C4-2B (cell line): ENCODE measurements around the gene RAD21L1.

Experiments used
- CTCF ChIP-seq: fragments of 450-650 bp; conservative IDR thresholded peaks from 2 replicates; pipeline ENCODE4 v1.5.1; 2017; ENCODE audit warnings: mild to moderate bottlenecking
- ZFX ChIP-seq: fragments of 450-650 bp; IDR thresholded peaks from 2 replicates; pipeline ENCODE4 v1.6.1; 2017

- TF ChIP-seq CTCF (peak; percentile 88), ZFX (no peak)
Measured at GRCh38 chr20:1212607-1213396, 13.0 kb upstream of the RAD21L1 start.
